Lung (tissue), 12 donors: ENCODE measurements around the gene ZNF358. TPM values are rescaled to one million over a fixed set of nuclear protein-coding genes. Genes with fewer than 3 reads are reported as not detected.

Experiments
- ATAC-seq: fragments of 200-7000 bp; cut with Tn5 transposase; one replicate; pipeline ENCODE4 v1.9.1; 2020; ENCODE audit warnings: moderate number of reproducible peaks; ENCODE audit not compliant: insufficient read depth, low FRiP score
- DNase-seq, 3 donors: peaks; one replicate each; pipeline ENCODE4 v3.0.0-alpha.2; 2013 to 2017
- H3K27ac ChIP-seq, 2 donors: one replicate each; pipeline ENCODE4 v1.5.1; 2013; ENCODE audit warnings: mild to moderate bottlenecking in 2 of 2, moderate library complexity in 2 of 2, control low read depth in 1 of 2, inconsistent platforms in 1 of 2, low read depth in 1 of 2, low read length in 1 of 2
- H3K27me3 ChIP-seq, 3 donors: one replicate each; pipeline ENCODE4 v1.5.1; 2013; ENCODE audit warnings: low read length in 2 of 3; ENCODE audit not compliant: control insufficient read depth in 3 of 3, insufficient read depth in 3 of 3
- H3K36me3 ChIP-seq, 4 donors: one replicate each; pipeline ENCODE4 v1.5.1; 2013; ENCODE audit warnings: low read length in 4 of 4, mild to moderate bottlenecking in 1 of 4, moderate library complexity in 1 of 4; ENCODE audit not compliant: control insufficient read depth in 4 of 4, insufficient read depth in 4 of 4
- H3K4me1 ChIP-seq, 5 donors: one replicate each; pipeline ENCODE4 v1.5.1; 2013; ENCODE audit warnings: low read length in 5 of 5, mild to moderate bottlenecking in 2 of 5, moderate library complexity in 1 of 5; ENCODE audit not compliant: control insufficient read depth in 5 of 5, insufficient read depth in 5 of 5
- H3K4me3 ChIP-seq: one replicate; pipeline ENCODE4 v1.5.1; 2013; ENCODE audit warnings: mild to moderate bottlenecking, control low read depth, moderate library complexity
- H3K9ac ChIP-seq, 2 donors: one replicate each; pipeline ENCODE4 v1.5.1; 2013; ENCODE audit warnings: low read length in 2 of 2, control low read depth in 1 of 2; ENCODE audit not compliant: insufficient read depth in 1 of 2
- H3K9me3 ChIP-seq, 4 donors: one replicate each; pipeline ENCODE4 v1.5.1; 2013; ENCODE audit warnings: low read length in 3 of 4, mild to moderate bottlenecking in 1 of 4, moderate library complexity in 1 of 4; ENCODE audit not compliant: control insufficient read depth in 4 of 4, insufficient read depth in 3 of 4
- CTCF ChIP-seq: IDR thresholded peaks from 2 replicates; pipeline ENCODE4 v1.5.1; 2012; ENCODE audit warnings: mild to moderate bottlenecking; ENCODE audit errors: control extremely low read depth, extremely low read depth
- WGBS, 2 donors: extraction: QIAGEN DNeasy Blood & Tissue Kit; methylation state at CpG; one replicate each; pipeline ENCODE4 v1.1.7; 2013; 5-methylcytosine and 5-hydroxymethylcytosine counted together
- polyA plus RNA-seq, 2 donors: library from polyadenylated mRNA; stranded (reverse); fragments of 200-250 nt; gene quantifications; one replicate each; pipeline ENCODE4 v1.2.1, GENCODE V29; 2013
- total RNA-seq, 2 donors: library from RNA; depleted of rRNA in 1 of 2; stranded (reverse); fragments of >200 nt in 1 of 2; gene quantifications; one replicate each; pipeline ENCODE4 v1.2.1, GENCODE V29; 2014 to 2021
- donor health status: control.
- donor health status: control.
- donor health status: Bipolar disorder and iron deficiency.
- donor health status: healthy.
- donor health status: DM: yes; HTN: yes; CAD: no.

The ZNF358 gene
- total and polyA plus RNA-seq, 4 donors, result 24.2 to 71.8 (median 34.7) TPM

GRCh38 chr19:7469669-7470285 lies 46.1 kb upstream of the ZNF358 start:
- TF ChIP-seq CTCF, result no peak
- Histone ChIP-seq H3K9ac (no peak overlapping the region), H3K27ac (no peak overlapping the region), H3K36me3 (peaks cover 2 to 53% (median 4%) of the 10 kb centered on the region in 4 donors), H3K4me3 (no peak overlapping the region), H3K4me1 (no peaks in the 10 kb centered on the region), H3K27me3 (no peaks in the 10 kb centered on the region), H3K9me3 (no peaks in the 10 kb centered on the region)
- 93 to 95% methylated on average over 31 of the region's 31 CpGs for WGBS, 2 donors
- no peak for DNase-seq
- ATAC-seq, result no peak

- Histone ChIP-seq H3K27me3 (no peaks in the 10 kb centered on the region), H3K4me3 (no peak overlapping the region), H3K36me3 (peaks cover 2 to 51% (median 3%) of the 10 kb centered on the region in 4 donors), H3K4me1 (no peaks in the 10 kb centered on the region), H3K9ac (no peak overlapping the region), H3K27ac (no peak overlapping the region), H3K9me3 (no peaks in the 10 kb centered on the region)
- WGBS, 2 donors, result 93 to 95% methylated on average over 31 of the region's 31 CpGs
- DNase-seq (no peak), ATAC-seq (no peak)
- no peak for TF ChIP-seq CTCF
These were observed 45.2 kb upstream of the ZNF358 start for GRCh38 chr19:7470540-7471305.

GRCh38 chr19:7471696-7472615 lies 43.9 kb upstream of the ZNF358 start:
- ATAC-seq (no peak), DNase-seq (no peak)
- H3K4me3 ChIP-seq, result no peak overlapping the region
- WGBS, 2 donors, result 84 to 85% methylated on average over 42 of the region's 42 CpGs
- peaks cover 2 to 49% (median 3%) of the 10 kb centered on the region in 4 donors for H3K36me3 ChIP-seq
- no peaks in the 10 kb centered on the region for H3K27me3 ChIP-seq
- no peak overlapping the region for H3K9ac ChIP-seq
- no peaks in the 10 kb centered on the region for H3K9me3 ChIP-seq
- no peak overlapping the region for H3K27ac ChIP-seq
- no peak for TF ChIP-seq CTCF
- H3K4me1 ChIP-seq, result peaks cover 0 to 5% (median 0%) of the 10 kb centered on the region in 5 donors
